ENCODE results near the gene LARP1.

Gene LARP1

GRCh38 chr5:154858972-154859871 lies 104.0 kb downstream of the LARP1 start:
- TF ChIP-seq REST (IDR thresholded peaks at IDR 0.05; ENCODE audit: low read depth) (no peak), EP300 (IDR thresholded peaks at IDR 0.05; ENCODE audit: borderline replicate concordance) (no peak), YY1 (IDR thresholded peaks at IDR 0.05; ENCODE audit: low read depth) (no peak), EGR1 (IDR thresholded peaks at IDR 0.05) (no peak), NFIC (IDR thresholded peaks at IDR 0.05) (no peak), ZBTB7A (IDR thresholded peaks at IDR 0.05; ENCODE audit: low read depth) (no peak), CEBPB (IDR thresholded peaks at IDR 0.05) (no peak), TEAD4 (IDR thresholded peaks at IDR 0.05) (no peak), USF1 (IDR thresholded peaks at IDR 0.05) (no peak), TAF1 (IDR thresholded peaks at IDR 0.05; ENCODE audit: low read depth) (no peak), FOXM1 (IDR thresholded peaks at IDR 0.05; ENCODE audit: borderline replicate concordance, low read depth) (no peak), MAX (IDR thresholded peaks at IDR 0.05) (no peak), CREB1 (IDR thresholded peaks at IDR 0.05; ENCODE audit: low read depth) (no peak), TCF12 (IDR thresholded peaks at IDR 0.05; ENCODE audit: low read depth) (no peak)

GRCh38 chr5:154860123-154860522 lies 104.9 kb downstream of the LARP1 start:
- TF ChIP-seq YY1 (IDR thresholded peaks at IDR 0.05; ENCODE audit: low read depth) (no peak), CEBPB (IDR thresholded peaks at IDR 0.05) (0 out of 2 replicates have a peak, but pooled peaks have one; percentile 16), CREB1 (IDR thresholded peaks at IDR 0.05; ENCODE audit: low read depth) (no peak), TEAD4 (IDR thresholded peaks at IDR 0.05) (0 out of 2 replicates have a peak, but pooled peaks have one; percentile 10), USF1 (IDR thresholded peaks at IDR 0.05) (no peak), TAF1 (IDR thresholded peaks at IDR 0.05; ENCODE audit: low read depth) (no peak), MAX (IDR thresholded peaks at IDR 0.05) (no peak)

- no peak for TF ChIP-seq REST (IDR thresholded peaks at IDR 0.05; ENCODE audit: low read depth)
- TF ChIP-seq TEAD4 (IDR thresholded peaks at IDR 0.05) = no peak
- TF ChIP-seq RAD21 (IDR thresholded peaks at IDR 0.05; ENCODE audit: low read depth) = no peak
- TF ChIP-seq CEBPB (IDR thresholded peaks at IDR 0.05) = no peak
- TF ChIP-seq TCF12 (IDR thresholded peaks at IDR 0.05; ENCODE audit: low read depth) = no peak
- TF ChIP-seq ZBTB7A (IDR thresholded peaks at IDR 0.05; ENCODE audit: low read depth) = no peak
These were observed 105.6 kb downstream of the LARP1 start for GRCh38 chr5:154860765-154861164.

GRCh38 chr5:154861946-154862345 lies 106.8 kb downstream of the LARP1 start:
- no peak for TF ChIP-seq TEAD4 (IDR thresholded peaks at IDR 0.05)
- no peak for TF ChIP-seq USF1 (IDR thresholded peaks at IDR 0.05)
- no peak for TF ChIP-seq YY1 (IDR thresholded peaks at IDR 0.05; ENCODE audit: low read depth)
- TF ChIP-seq EP300 (IDR thresholded peaks at IDR 0.05; ENCODE audit: borderline replicate concordance) = no peak
- no peak for TF ChIP-seq CEBPB (IDR thresholded peaks at IDR 0.05)
- TF ChIP-seq FOXM1 (IDR thresholded peaks at IDR 0.05; ENCODE audit: borderline replicate concordance, low read depth) = no peak
- TF ChIP-seq EGR1 (IDR thresholded peaks at IDR 0.05) = no peak
- TF ChIP-seq NFIC (IDR thresholded peaks at IDR 0.05) = no peak
- no peak for TF ChIP-seq TCF12 (IDR thresholded peaks at IDR 0.05; ENCODE audit: low read depth)

GRCh38 chr5:154862766-154863165 lies 107.6 kb downstream of the LARP1 start:
- TF ChIP-seq REST (IDR thresholded peaks at IDR 0.05; ENCODE audit: low read depth) (no peak), NFIC (IDR thresholded peaks at IDR 0.05) (no peak), USF1 (IDR thresholded peaks at IDR 0.05) (no peak), TEAD4 (IDR thresholded peaks at IDR 0.05) (no peak), TCF12 (IDR thresholded peaks at IDR 0.05; ENCODE audit: low read depth) (no peak), FOXM1 (IDR thresholded peaks at IDR 0.05; ENCODE audit: borderline replicate concordance, low read depth) (no peak), CEBPB (IDR thresholded peaks at IDR 0.05) (no peak), CREB1 (IDR thresholded peaks at IDR 0.05; ENCODE audit: low read depth) (no peak), ZBTB7A (IDR thresholded peaks at IDR 0.05; ENCODE audit: low read depth) (no peak), TAF1 (IDR thresholded peaks at IDR 0.05; ENCODE audit: low read depth) (no peak), YY1 (IDR thresholded peaks at IDR 0.05; ENCODE audit: low read depth) (no peak), EP300 (IDR thresholded peaks at IDR 0.05; ENCODE audit: borderline replicate concordance) (no peak), RAD21 (IDR thresholded peaks at IDR 0.05; ENCODE audit: low read depth) (no peak), EGR1 (IDR thresholded peaks at IDR 0.05) (no peak), MAX (IDR thresholded peaks at IDR 0.05) (no peak)

Data from Ishikawa (cell line).